Fibroblast of pulmonary artery (primary cell): ENCODE measurements around the gene C2CD2L.

Experiments used
- DNase-seq: peaks from one replicate; pipeline ENCODE4 v3.0.0-alpha.2; 2010; ENCODE audit warnings: low read depth
- H3K4me3 ChIP-seq: replicated peaks from 2 replicates; pipeline ENCODE4 v1.5.1; 2011; ENCODE audit warnings: low read depth, mild to moderate bottlenecking, control low read depth, low read length, moderate library complexity
- TF ChIP-seq, protein P1 (sequence below): IDR thresholded peaks from 2 replicates; pipeline ENCODE4 v1.5.1; 2011; ENCODE audit warnings: mild to moderate bottlenecking, control low read depth, low read length, inconsistent platforms; ENCODE audit errors: missing control alignments

C2CD2L gene

DNA sequence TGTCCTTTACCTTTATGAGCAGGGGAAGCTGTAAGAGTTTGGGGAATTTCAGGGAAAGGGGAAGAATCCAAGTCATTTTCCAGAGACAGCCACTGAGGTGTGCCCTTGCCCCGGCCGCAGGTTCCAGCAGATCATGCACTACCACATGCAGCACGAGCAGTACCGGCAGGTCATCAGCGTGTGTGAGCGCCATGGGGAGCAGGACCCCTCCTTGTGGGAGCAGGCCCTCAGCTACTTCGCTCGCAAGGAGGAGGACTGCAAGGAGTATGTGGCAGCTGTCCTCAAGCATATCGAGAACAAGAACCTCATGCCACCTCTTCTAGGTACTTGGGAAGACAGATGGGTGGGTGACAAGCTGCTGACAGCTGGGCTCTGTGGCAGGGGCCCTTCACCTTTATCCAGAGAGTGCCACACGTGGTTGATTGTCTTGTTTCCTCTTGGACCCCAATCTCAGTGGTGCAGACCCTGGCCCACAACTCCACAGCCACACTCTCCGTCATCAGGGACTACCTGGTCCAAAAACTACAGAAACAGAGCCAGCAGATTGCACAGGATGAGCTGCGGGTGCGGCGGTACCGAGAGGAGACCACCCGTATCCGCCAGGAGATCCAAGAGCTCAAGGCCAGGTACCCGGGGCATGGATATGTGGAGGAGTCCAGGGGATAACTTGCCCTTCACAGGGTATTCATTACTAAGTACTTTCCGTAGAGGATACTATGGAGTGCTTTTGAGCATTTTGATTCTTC is 28.3 kb upstream of the C2CD2L start:
- TF ChIP-seq, protein P1, sequence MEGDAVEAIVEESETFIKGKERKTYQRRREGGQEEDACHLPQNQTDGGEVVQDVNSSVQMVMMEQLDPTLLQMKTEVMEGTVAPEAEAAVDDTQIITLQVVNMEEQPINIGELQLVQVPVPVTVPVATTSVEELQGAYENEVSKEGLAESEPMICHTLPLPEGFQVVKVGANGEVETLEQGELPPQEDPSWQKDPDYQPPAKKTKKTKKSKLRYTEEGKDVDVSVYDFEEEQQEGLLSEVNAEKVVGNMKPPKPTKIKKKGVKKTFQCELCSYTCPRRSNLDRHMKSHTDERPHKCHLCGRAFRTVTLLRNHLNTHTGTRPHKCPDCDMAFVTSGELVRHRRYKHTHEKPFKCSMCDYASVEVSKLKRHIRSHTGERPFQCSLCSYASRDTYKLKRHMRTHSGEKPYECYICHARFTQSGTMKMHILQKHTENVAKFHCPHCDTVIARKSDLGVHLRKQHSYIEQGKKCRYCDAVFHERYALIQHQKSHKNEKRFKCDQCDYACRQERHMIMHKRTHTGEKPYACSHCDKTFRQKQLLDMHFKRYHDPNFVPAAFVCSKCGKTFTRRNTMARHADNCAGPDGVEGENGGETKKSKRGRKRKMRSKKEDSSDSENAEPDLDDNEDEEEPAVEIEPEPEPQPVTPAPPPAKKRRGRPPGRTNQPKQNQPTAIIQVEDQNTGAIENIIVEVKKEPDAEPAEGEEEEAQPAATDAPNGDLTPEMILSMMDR: no peak
- DNase-seq: no peak
- H3K4me3 ChIP-seq: no peak overlapping the region

DNA sequence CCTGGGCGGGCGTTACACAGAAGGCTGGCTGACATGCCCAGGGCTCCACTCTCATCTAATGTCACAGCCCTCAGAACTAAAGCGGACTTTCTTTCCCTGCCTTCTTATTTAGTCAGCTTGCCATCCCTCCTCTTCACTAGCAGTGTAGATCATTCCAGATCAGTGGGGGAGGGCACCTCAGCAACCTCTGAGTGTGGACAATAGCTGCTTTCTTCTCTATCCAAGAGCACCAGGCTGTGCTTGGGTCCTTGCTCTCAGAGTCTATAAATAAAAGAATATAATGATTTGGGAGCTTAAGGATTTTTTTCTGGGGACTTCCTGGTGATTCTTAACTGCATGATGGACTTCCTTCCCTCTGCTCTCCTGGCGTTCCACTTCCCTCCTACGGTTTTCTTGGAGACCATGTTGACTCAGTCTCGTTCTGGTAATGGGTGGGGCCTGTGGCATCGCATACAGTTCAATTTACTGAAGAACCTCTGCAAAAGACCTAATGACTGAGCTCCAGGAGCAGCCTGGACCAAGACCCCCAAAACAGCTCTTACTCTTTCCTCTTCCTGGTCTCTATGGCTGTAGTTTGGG is 25.4 kb upstream of the C2CD2L start:
- no peak overlapping the region for H3K4me3 ChIP-seq
- TF ChIP-seq, protein P1: no peak
- DNase-seq: no peak

DNA sequence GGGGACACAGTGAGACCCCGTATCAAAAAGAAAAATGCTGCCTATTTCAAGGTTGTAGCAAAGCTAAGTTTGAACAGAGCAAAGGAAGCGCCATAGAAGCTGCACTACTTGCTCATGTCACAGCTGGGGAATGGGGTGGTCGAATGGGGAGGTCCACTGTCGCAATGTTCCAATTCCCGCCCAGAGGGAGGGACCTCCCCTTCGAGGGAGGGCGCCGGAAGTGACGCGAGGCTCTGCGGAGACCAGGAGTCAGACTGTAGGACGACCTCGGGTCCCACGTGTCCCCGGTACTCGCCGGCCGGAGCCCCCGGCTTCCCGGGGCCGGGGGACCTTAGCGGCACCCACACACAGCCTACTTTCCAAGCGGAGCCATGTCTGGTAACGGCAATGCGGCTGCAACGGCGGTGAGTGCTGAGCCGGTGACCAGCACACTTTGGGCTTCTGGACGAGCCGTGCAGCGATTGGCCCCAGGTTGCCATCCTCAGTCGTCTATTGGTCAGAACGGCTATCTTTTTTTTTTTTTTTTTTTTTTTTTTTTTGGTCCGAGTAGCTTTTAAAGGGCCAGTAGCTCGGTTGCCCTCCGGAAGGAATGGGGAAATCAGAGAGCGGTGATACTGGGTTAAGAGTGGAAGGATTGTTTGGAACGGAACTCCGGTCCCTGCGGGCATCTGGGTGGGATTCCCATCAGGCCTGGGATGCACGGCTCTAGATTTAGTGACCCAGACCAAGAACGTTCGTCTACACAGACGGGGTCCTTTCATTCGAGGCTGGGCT is 22.3 kb upstream of the C2CD2L start, which contains the start of gene HMBS:
HMBS (plus strand) TSS at position 219 of the 774 bp plus-strand sequence; CDS start at position 372, 153 bp downstream.
- peak; percentile 96 for DNase-seq
- TF ChIP-seq, protein P1: no peak
- H3K4me3 ChIP-seq: peak within 1 kb of the TSS; percentile 93

DNA sequence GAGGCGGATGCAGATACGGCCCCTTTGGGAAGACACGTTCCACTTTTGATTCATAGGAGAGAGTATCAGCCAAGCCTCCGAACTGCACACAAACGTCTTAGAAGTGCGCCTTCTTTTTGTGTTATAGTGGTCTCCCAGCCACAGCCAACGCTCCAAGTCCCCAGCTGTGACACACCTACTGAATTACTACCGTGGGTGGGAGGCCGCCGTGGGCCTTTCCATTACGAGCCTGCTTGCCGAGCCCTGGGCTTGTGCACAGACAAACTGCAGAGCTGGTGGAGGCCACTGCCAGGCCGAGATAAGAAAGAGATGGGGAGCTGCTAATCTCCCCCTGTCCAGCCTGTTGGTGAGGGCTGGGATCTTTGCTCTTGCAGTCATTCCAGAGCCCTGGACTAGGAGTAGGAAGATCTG is 21.7 kb upstream of the C2CD2L start:
- no peak for DNase-seq
- H3K4me3 ChIP-seq: peak overlapping the region; percentile 93
- TF ChIP-seq, protein P1: no peak

- H3K4me3 ChIP-seq: no peak overlapping the region
- no peak for DNase-seq
- TF ChIP-seq, protein P1: no peak
Measured at GRCh38 chr11:119087123-119087522, 20.0 kb upstream of the C2CD2L start.

GRCh38 chr11:119087747-119088241 is 19.4 kb upstream of the C2CD2L start:
- DNase-seq: no peak

More at GRCh38 chr11:119087747-119088241, 19.4 kb upstream of the C2CD2L start:
- TF ChIP-seq, protein P1: no peak
- H3K4me3 ChIP-seq: no peak overlapping the region
